ENCODE results near the gene PTCH1.

PTCH1 gene

GRCh38 chr9:95511952-95512708 lies 4.6 kb downstream of the PTCH1 start:
- DNase-seq (ENCODE audit: low spot score): no peak

DNA sequence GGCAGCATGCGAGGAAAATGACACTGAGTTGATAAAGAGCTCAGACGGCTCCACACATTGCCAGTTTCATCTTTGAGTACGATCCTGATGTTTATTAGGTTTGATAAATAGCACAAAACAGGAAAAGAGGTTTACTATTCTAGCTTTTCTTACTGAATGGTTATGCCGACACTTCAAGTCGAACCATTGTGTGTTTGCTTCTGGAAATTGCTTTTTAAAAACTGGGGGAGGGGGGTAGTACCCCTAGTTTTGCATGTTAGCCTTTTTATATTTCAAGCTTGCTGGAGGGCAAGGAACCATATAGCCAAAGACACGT lies 5.2 kb downstream of the PTCH1 start:
- no peak for DNase-seq (ENCODE audit: low spot score)

- peak; percentile 87 for DNase-seq (ENCODE audit: low spot score)
Measured at GRCh38 chr9:95510709-95511615, 5.8 kb downstream of the PTCH1 start.

DNA sequence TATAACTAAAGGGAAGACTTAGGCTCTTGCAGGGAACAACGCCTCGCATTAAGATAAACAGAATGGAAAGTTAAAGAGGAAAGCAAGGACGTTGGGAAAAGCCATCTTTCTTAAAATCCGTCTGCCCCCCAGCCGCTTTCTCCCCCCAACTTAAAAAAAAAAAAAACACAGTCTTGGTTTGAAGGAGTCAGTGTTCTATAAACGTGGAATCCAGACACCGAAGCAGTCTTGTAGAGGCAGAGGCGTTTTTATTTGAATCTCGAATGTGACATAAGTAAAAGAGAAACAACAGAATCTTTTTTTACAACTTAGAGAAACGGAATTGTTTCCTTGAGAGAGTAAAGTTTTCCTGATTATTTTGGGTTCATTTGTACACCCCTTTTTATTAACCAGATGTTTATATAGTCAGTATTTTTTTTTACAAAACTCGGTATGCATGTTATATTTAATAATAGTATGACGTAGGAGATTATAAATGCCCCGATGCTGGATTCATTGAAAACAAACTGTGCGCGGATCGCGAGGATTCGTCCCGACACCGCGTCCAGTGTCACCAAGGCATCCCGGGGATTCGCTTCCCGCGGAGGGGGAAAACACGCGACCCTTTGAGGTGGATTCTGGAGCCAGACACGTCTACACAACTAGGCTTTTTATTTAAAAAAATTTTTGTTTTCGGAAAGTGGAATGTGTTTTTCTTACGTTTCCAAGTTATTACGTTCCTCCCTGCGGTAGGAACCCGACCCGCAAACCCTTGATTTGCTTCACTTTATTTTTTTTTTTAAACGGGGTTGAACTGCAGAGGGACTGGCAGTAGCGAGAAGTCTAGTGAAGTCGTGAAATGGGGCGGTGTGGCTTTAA lies 6.7 kb downstream of the PTCH1 start:
- no peak for DNase-seq (ENCODE audit: low spot score)

- peak; percentile 82 for DNase-seq (ENCODE audit: low spot score)
Measured at GRCh38 chr9:95508968-95509850, 7.6 kb downstream of the PTCH1 start.

DNA sequence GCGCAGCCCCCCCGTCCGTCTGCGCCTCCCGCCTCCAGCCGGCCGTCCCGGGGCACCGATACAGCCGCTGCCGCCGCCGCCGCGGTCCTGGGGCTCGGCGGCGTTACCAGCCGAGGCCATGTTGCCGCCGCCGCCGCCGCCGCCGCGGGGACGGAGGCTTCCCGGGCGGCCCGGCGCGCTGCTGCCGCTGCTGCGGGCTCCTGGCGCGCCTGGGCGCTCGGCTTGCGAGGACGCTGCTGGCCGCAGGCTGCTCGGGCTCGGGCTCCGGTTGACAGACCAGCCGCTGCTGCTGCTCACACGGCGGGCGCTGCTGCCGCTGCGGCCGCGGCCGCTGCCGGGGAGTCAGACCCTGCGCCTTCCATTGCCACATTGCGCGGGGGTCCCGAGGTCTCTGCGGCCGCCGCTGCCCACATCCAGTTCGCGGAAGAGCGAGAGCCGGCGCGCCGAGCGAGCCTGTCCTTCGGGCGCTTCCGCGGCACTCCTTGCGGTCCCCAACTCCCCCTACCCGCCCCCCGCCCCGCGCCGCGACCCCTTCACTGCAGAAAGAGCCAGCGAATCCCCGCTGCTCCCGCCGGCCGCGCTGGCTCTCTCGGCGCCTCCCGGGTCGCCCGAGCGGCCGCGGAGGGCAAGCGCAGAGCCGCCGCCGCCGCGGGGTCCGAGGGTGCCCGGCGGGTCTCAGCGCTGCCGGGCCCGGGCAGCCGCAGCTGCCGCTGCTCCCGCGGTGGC lies 8.4 kb downstream of the PTCH1 start:
- DNase-seq (ENCODE audit: low spot score): no peak

- DNase-seq (ENCODE audit: low spot score): peak; percentile 61
Measured at GRCh38 chr9:95507464-95508241, 9.1 kb downstream of the PTCH1 start.

DNA sequence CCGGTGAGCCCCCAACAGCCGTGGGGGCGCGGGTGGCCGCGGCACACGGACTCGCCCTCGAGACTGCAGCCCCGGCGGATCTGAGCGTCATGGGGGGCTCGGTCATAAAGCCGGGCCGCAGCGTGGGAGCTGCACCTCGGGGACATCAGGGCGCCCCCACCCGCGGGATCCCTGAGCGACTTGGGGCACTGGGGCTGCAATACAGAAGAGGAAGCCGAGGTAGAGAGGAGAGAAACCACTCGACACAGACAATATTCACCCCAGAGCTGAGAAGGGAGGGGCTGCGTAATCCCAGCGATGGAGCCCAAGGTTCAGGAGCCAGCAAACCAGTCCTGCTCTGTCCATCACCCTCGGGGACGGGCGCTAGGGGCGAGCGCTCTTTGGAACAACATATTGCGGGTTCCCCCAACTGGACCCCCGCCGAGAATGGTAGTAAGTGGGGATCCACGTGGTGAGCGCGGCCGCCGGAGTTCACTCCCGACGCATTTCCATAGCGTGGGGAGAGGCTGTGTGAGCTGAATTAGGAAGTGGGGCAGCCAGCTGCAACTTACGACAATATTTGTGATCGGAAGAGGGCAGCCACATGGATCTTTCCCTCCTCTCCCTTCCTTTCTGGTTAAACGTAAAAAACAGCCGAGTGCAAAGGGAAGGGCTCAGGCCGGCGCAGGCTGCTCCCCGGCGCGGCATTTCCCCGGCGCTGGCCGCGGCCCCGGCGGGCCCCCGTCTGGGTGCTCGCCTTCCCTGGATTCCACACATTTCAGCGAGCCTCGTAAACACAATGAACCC lies 9.9 kb downstream of the PTCH1 start:
- peak; percentile 46 for DNase-seq (ENCODE audit: low spot score)

DNA sequence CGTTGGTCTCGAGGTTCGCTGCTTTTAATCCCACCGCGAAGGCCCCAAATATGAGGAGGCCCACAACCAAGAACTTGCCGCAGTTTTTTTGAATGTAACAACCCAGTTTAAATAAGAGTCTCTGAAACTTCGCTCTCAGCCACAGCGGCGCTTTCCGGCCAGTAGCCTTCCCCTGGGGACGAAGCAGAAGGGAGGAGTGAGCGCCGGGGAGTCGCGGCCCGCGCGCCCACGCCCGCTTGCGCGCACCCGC lies 10.4 kb downstream of the PTCH1 start:
- peak; percentile 54 for DNase-seq (ENCODE audit: low spot score)

- DNase-seq (ENCODE audit: low spot score): peak; percentile 71
Measured at GRCh38 chr9:95505717-95506427, 10.9 kb downstream of the PTCH1 start.

DNA sequence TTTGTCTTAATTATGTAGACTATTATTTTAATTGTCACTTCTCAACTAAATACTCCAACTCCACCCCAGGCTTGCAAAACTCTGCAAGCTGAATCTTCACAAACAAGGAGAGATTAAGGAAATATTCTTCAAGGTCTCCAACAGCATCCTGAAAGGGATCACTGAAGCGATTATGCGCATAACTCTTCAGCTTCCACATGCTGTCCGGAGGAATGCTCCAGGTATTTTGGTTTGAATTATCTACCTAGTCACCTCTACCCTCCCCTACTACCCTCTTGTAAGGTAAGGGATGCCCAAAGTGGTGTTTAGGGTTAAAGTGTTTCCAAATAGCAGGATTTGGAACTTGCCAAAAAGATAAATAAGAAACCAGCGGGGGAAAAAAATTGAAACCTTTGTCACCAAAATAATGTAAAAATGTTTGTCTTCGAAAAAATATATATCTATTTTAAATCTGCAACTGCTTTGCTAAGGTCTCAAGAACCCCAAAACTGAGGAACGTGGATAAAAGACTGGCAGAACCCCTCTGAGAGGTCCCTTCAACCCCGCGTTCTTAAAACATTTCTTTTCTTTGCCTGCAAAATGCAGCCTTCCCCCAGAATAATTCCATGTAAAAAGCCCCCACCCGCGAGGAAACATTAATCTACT lies 11.6 kb downstream of the PTCH1 start:
- no peak for DNase-seq (ENCODE audit: low spot score)

GRCh38 chr9:95504053-95504963 lies 12.5 kb downstream of the PTCH1 start:
- peak; percentile 71 for DNase-seq (ENCODE audit: low spot score)

DNA sequence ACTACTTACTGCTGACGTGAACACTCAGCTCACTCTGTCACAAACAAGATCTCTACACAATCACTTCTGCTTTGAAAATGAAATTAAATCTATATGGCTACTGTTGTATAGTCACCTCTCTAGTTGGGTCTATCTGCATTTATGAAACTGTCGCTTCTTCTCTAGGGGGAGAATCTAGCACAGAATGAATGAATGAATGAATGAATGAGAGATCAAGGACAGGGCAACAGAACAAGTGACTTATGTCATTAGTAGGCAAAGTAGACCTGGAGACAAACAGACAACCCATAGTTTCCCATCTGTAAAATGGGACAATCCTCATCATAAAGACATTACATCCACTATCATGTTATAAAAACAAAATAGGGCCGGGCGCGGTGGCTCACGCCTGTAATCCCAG lies 13.4 kb downstream of the PTCH1 start:
- no peak for DNase-seq (ENCODE audit: low spot score)

DNA sequence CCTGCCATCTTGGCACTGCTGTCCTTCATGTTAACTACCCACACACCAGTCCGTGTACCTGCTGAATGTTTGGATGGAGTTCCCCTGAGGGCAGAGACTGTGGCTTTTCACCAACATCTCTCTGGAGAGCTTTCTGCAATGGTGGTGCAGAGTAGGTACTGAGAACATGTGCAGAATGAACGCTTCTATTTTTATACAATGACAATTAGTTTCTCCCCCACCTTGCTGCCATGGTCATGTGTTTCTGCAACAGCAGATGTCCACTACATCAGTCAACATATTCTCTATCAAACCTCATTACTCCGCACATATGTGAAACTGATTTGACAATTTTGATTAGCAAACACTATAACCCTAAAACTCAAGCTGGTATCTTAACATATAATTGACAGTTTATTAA lies 14.5 kb downstream of the PTCH1 start:
- no peak for DNase-seq (ENCODE audit: low spot score)

- DNase-seq (ENCODE audit: low spot score): no peak
Measured at GRCh38 chr9:95499847-95500246, 16.9 kb downstream of the PTCH1 start.

DNA sequence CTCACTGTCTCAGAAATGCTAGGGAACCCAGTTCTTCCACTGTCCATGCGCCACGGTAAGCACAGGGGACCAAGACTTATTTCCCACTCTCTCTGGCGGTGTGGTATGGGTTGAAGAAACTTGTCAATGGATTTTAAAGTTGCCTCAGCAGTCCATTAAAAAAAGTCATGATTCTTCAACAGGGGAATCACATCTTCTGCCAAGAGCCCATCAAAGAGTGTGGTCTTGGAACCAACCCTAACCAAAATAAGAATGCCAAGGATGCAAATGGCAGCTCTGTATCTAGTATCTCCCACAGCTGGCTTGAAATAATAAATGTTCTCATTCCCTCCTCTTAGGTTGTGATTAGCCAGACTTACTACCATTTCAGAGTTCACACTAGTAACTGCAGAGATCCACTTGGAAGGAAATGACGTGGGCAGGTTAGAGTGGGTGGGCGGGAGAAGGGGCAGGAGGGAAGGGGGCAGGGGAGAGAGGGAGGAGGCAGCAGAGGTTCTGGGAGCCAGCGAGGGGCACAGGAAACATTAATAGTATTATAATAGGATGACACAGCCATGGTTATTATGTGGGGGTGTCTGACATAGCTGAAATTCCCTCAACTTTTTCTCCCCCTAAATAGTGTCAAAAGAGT lies 17.6 kb downstream of the PTCH1 start:
- DNase-seq (ENCODE audit: low spot score): no peak

DNA sequence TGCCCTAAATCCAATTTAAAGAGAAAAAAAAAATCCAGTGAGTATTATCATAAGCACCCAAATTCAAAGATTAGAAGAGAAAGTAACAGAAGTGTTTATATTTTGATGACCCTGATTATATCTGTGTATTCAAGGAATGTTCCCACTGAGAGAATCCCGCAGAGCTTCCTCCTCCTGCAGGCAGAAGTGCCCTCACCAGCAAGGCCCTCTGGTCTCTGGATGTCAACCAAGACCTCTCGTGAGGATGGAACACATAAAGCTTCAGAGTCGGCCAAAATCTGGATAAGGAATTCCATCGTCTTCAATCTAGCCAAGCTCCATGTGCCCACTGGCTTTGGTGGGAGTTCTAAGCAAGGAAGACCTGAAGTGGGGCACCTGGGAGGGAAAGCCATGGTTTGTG lies 18.1 kb downstream of the PTCH1 start:
- DNase-seq (ENCODE audit: low spot score): no peak

Measured in HuH-7.5 (cell line).